GM23338 (cell line): Measurements from ENCODE around the gene SLC8B1. TPM values are rescaled to one million over a fixed set of nuclear protein-coding genes. Genes with fewer than 3 reads are reported as not detected.

Experiments
- ATAC-seq: fragments of 200-7000 bp; cut with Tn5 transposase; 3 replicates; pipeline ENCODE4 v1.9.1; 2020
- DNase-seq: peaks from one replicate; pipeline ENCODE4 v3.0.0-alpha.2; 2015; ENCODE audit warnings: low spot score
- H2AFZ ChIP-seq: fragments of 200-600 bp; sonication (generic); 2 replicates; pipeline ENCODE4 v1.8.0; 2016; ENCODE audit warnings: antibody characterized with exemption, mild to moderate bottlenecking, moderate library complexity
- H3F3A ChIP-seq: fragments of 200-600 bp; sonication (generic); replicated peaks from 2 replicates; pipeline ENCODE4 v1.8.0; 2017; ENCODE audit warnings: antibody characterized with exemption, mixed run types, low read depth
- H3K27ac ChIP-seq: fragments of 200-600 bp; sonication (generic); 2 replicates; pipeline ENCODE4 v1.6.1; 2016; ENCODE audit warnings: low read depth
- H3K27me3 ChIP-seq: fragments of 200-600 bp; sonication (generic); 2 replicates; pipeline ENCODE4 v1.8.0; 2016; ENCODE audit warnings: mild to moderate bottlenecking, mixed run types, moderate library complexity; ENCODE audit not compliant: insufficient read depth
- H3K36me3 ChIP-seq: fragments of 200-600 bp; sonication (generic); 2 replicates; pipeline ENCODE4 v1.8.0; 2016; ENCODE audit warnings: mild to moderate bottlenecking; ENCODE audit not compliant: insufficient read depth
- H3K4me1 ChIP-seq: fragments of 200-600 bp; sonication (generic); 2 replicates; pipeline ENCODE4 v1.8.0; 2016; ENCODE audit warnings: mild to moderate bottlenecking, moderate library complexity; ENCODE audit not compliant: insufficient read depth
- H3K4me2 ChIP-seq: fragments of 200-600 bp; sonication (generic); 2 replicates; pipeline ENCODE4 v1.7.1; 2017; ENCODE audit warnings: mixed run types
- H3K4me3 ChIP-seq: fragments of 200-600 bp; sonication (generic); 2 replicates; pipeline ENCODE4 v1.6.1; 2016; ENCODE audit warnings: mixed run types
- H3K79me2 ChIP-seq: fragments of 200-600 bp; sonication (generic); replicated peaks from 2 replicates; pipeline ENCODE4 v1.8.0; 2017; ENCODE audit warnings: mild to moderate bottlenecking; ENCODE audit not compliant: insufficient read depth
- H3K9me2 ChIP-seq: fragments of 200-600 bp; sonication (generic); 2 replicates; pipeline ENCODE4 v1.8.0; 2017; ENCODE audit not compliant: insufficient read depth
- H4K20me1 ChIP-seq: fragments of 200-600 bp; sonication (generic); replicated peaks from 2 replicates; pipeline ENCODE4 v1.8.0; 2017; ENCODE audit warnings: mild to moderate bottlenecking; ENCODE audit not compliant: insufficient read depth
- H3K27ac Mint-ChIP-seq: 2 replicates; pipeline ENCODE4 v1.8.0; 2020; ENCODE audit warnings: inconsistent platforms, mild to moderate bottlenecking, moderate library complexity, mixed read lengths
- H3K27me3 Mint-ChIP-seq: 3 replicates; pipeline ENCODE4 v1.8.0; 2022; ENCODE audit warnings: low read depth, mild to moderate bottlenecking, moderate library complexity, mixed read lengths, inconsistent platforms; ENCODE audit not compliant: insufficient read depth, poor library complexity
- H3K36me3 Mint-ChIP-seq: 3 replicates; pipeline ENCODE4 v1.8.0; 2021; ENCODE audit warnings: low read depth, mild to moderate bottlenecking, inconsistent platforms, moderate library complexity, mixed read lengths
- H3K4me1 Mint-ChIP-seq: 3 replicates; pipeline ENCODE4 v1.8.0; 2020; ENCODE audit warnings: mild to moderate bottlenecking, inconsistent platforms, mixed read lengths
- H3K4me3 Mint-ChIP-seq: 3 replicates; pipeline ENCODE4 v1.8.0; 2021; ENCODE audit warnings: moderate library complexity, mild to moderate bottlenecking, inconsistent platforms, mixed read lengths
- H3K9me3 Mint-ChIP-seq: 3 replicates; pipeline ENCODE4 v1.8.0; 2020; ENCODE audit warnings: moderate library complexity, mild to moderate bottlenecking, inconsistent platforms, mixed read lengths
- EZH2 ChIP-seq: fragments of 200-600 bp; sonication (generic); IDR thresholded peaks from one replicate; pipeline ENCODE4 v1.8.0; 2017; ENCODE audit warnings: antibody characterized with exemption, mild to moderate bottlenecking, low read depth; ENCODE audit not compliant: unreplicated experiment
- EZH2phosphoT487 ChIP-seq: fragments of 200-600 bp; sonication (generic); IDR thresholded peaks from one replicate; pipeline ENCODE4 v1.8.1; 2018; ENCODE audit warnings: antibody characterized with exemption; ENCODE audit not compliant: unreplicated experiment
- JUNB ChIP-seq: IDR thresholded peaks from one replicate; pipeline ENCODE4 v1.6.1; 2016; ENCODE audit warnings: antibody characterized with exemption; ENCODE audit not compliant: unreplicated experiment
- NANOG ChIP-seq: IDR thresholded peaks from 2 replicates; pipeline ENCODE4 v1.6.1; 2016; ENCODE audit warnings: antibody characterized with exemption, borderline replicate concordance
- ZNF114 ChIP-seq: fragments of 250-450 bp; sonication (Bioruptor Pico); IDR thresholded peaks from 2 replicates; pipeline ENCODE4 v1.5.0; 2020; ENCODE audit warnings: mild to moderate bottlenecking, moderate library complexity
- ZNF331 ChIP-seq: fragments of 250-450 bp; sonication (Bioruptor Pico); IDR thresholded peaks from 2 replicates; pipeline ENCODE4 v1.5.0; 2020; ENCODE audit warnings: low read depth, mild to moderate bottlenecking, moderate library complexity
- polyA plus RNA-seq: library from polyadenylated mRNA; unstranded; fragments of >200 nt; fragmentation: Nextera tagmentation; extraction: Ambion mirVana; gene quantifications from 2 replicates; pipeline ENCODE4 v1.2.1, GENCODE V29; 2016
- total RNA-seq: library from RNA; depleted of rRNA; stranded (reverse); fragments of >200 nt; shearing (Covaris generic); gene quantifications from 2 replicates; pipeline ENCODE4 v1.2.3, GENCODE V29; 2014
- TF ChIP-seq, protein P1 (sequence below): fragments of 250-450 bp; sonication (Bioruptor Pico); IDR thresholded peaks from 2 replicates; pipeline ENCODE4 v1.5.0; 2020; ENCODE audit warnings: mild to moderate bottlenecking, moderate library complexity
- TF ChIP-seq, protein P2 (sequence below): IDR thresholded peaks from 2 replicates; pipeline ENCODE4 v1.6.1; 2016; ENCODE audit warnings: antibody characterized with exemption
- TF ChIP-seq, protein P3 (sequence below), 2 experiments: fragments of 200-600 bp in 1 of 2; sonication (generic) in 1 of 2; conservative IDR thresholded peaks; 2 replicates each; pipeline versions ENCODE4 v1.5.1 to v1.6.1; 2016 to 2017; ENCODE audit warnings: antibody characterized with exemption in 2 of 2, low read depth in 2 of 2, mild to moderate bottlenecking in 2 of 2, moderate library complexity in 1 of 2

Gene SLC8B1
- total and polyA plus RNA-seq, 2 experiments from 2014 or later = 6.0 to 8.9 TPM

DNA sequence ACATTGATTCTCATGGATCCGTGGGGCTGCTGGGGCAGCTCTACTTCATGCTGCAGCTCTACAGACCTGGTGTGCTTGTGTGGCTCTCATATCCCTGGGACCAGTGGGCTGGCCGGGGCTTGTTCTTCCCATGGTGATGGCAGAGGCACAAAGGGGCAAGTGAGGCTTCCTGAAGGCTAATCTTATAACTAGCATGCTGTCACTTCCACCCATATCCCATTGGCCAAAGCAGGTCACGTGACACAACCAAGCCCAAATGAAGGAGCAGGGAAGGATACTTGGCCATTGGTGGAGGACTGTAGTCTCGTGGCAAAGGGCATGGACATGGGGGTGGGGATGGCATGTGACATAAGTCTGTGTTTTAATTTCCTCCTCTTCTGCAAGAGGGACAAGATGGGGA is 33.4 kb upstream of the SLC8B1 start (continued):
- TF ChIP-seq, protein P1, sequence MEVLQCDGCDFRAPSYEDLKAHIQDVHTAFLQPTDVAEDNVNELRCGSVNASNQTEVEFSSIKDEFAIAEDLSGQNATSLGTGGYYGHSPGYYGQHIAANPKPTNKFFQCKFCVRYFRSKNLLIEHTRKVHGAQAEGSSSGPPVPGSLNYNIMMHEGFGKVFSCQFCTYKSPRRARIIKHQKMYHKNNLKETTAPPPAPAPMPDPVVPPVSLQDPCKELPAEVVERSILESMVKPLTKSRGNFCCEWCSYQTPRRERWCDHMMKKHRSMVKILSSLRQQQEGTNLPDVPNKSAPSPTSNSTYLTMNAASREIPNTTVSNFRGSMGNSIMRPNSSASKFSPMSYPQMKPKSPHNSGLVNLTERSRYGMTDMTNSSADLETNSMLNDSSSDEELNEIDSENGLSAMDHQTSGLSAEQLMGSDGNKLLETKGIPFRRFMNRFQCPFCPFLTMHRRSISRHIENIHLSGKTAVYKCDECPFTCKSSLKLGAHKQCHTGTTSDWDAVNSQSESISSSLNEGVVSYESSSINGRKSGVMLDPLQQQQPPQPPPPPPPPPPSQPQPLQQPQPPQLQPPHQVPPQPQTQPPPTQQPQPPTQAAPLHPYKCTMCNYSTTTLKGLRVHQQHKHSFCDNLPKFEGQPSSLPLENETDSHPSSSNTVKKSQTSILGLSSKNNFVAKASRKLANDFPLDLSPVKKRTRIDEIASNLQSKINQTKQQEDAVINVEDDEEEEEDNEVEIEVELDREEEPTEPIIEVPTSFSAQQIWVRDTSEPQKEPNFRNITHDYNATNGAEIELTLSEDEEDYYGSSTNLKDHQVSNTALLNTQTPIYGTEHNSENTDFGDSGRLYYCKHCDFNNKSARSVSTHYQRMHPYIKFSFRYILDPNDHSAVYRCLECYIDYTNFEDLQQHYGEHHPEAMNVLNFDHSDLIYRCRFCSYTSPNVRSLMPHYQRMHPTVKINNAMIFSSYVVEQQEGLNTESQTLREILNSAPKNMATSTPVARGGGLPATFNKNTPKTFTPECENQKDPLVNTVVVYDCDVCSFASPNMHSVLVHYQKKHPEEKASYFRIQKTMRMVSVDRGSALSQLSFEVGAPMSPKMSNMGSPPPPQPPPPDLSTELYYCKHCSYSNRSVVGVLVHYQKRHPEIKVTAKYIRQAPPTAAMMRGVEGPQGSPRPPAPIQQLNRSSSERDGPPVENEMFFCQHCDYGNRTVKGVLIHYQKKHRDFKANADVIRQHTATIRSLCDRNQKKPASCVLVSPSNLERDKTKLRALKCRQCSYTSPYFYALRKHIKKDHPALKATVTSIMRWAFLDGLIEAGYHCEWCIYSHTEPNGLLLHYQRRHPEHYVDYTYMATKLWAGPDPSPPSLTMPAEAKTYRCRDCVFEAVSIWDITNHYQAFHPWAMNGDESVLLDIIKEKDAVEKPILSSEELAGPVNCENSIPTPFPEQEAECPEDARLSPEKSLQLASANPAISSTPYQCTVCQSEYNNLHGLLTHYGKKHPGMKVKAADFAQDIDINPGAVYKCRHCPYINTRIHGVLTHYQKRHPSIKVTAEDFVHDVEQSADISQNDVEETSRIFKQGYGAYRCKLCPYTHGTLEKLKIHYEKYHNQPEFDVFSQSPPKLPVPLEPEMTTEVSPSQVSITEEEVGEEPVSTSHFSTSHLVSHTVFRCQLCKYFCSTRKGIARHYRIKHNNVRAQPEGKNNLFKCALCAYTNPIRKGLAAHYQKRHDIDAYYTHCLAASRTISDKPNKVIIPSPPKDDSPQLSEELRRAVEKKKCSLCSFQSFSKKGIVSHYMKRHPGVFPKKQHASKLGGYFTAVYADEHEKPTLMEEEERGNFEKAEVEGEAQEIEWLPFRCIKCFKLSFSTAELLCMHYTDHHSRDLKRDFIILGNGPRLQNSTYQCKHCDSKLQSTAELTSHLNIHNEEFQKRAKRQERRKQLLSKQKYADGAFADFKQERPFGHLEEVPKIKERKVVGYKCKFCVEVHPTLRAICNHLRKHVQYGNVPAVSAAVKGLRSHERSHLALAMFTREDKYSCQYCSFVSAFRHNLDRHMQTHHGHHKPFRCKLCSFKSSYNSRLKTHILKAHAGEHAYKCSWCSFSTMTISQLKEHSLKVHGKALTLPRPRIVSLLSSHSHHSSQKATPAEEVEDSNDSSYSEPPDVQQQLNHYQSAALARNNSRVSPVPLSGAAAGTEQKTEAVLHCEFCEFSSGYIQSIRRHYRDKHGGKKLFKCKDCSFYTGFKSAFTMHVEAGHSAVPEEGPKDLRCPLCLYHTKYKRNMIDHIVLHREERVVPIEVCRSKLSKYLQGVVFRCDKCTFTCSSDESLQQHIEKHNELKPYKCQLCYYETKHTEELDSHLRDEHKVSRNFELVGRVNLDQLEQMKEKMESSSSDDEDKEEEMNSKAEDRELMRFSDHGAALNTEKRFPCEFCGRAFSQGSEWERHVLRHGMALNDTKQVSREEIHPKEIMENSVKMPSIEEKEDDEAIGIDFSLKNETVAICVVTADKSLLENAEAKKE = no peak
- TF ChIP-seq, protein P2, sequence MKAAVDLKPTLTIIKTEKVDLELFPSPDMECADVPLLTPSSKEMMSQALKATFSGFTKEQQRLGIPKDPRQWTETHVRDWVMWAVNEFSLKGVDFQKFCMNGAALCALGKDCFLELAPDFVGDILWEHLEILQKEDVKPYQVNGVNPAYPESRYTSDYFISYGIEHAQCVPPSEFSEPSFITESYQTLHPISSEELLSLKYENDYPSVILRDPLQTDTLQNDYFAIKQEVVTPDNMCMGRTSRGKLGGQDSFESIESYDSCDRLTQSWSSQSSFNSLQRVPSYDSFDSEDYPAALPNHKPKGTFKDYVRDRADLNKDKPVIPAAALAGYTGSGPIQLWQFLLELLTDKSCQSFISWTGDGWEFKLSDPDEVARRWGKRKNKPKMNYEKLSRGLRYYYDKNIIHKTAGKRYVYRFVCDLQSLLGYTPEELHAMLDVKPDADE = no peak
- TF ChIP-seq EZH2phosphoT487 = no peak

DNA sequence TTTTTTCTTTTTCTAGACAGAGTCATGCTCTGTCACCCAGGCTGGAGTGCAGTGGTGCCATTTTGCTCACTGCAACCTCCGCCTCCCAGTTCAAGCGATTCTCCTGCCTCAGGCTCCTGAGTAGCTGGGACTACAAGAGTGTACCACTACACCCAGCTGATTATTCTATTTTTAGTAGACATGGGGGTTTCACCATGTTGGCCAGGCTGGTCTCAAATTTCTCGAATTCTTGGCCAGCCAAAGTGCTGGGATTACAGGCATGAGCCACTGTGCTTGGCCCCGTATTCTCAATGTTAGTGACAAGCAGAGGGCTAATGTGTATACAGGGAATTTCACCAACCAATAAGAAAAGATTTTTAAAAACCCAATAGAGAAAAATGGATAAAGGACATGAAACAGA is 31.9 kb upstream of the SLC8B1 start:
- Histone ChIP-seq H3K4me2 (no peak overlapping the region), H3F3A (no peaks in the 10 kb centered on the region), H2AFZ (no peak overlapping the region), H3K27me3 (no peaks in the 10 kb centered on the region), H3K27ac (no peak overlapping the region), H3K4me3 (no peak overlapping the region), H4K20me1 (peaks cover 4% of the 10 kb centered on the region; the same call in 1 of the 2 replicates), H3K36me3 (no peaks in the 10 kb centered on the region), H3K79me2 (no peaks in the 10 kb centered on the region), H3K9me2 (no peaks in the 10 kb centered on the region), H3K4me1 (no peaks in the 10 kb centered on the region)
- H3K27me3 Mint-ChIP-seq = peaks cover 10% of the 10 kb centered on the region
- H3K4me3 Mint-ChIP-seq = no peak overlapping the region
- H3K9me3 Mint-ChIP-seq = no peaks in the 10 kb centered on the region; the same call in 2 of the 3 replicates
- H3K4me1 Mint-ChIP-seq = no peaks in the 10 kb centered on the region; the same call in 1 of the 3 replicates
- peaks cover 3% of the 10 kb centered on the region; the same call in 2 of the 3 replicates for H3K36me3 Mint-ChIP-seq
- DNase-seq (no peak), ATAC-seq (no peak)
- H3K27ac Mint-ChIP-seq = no peak overlapping the region; the same call in 1 of the 2 replicates
- no peak for TF ChIP-seq JUNB
- no peak for TF ChIP-seq ZNF114 (CRISPR knock-in tag)
- TF ChIP-seq, protein P3, sequence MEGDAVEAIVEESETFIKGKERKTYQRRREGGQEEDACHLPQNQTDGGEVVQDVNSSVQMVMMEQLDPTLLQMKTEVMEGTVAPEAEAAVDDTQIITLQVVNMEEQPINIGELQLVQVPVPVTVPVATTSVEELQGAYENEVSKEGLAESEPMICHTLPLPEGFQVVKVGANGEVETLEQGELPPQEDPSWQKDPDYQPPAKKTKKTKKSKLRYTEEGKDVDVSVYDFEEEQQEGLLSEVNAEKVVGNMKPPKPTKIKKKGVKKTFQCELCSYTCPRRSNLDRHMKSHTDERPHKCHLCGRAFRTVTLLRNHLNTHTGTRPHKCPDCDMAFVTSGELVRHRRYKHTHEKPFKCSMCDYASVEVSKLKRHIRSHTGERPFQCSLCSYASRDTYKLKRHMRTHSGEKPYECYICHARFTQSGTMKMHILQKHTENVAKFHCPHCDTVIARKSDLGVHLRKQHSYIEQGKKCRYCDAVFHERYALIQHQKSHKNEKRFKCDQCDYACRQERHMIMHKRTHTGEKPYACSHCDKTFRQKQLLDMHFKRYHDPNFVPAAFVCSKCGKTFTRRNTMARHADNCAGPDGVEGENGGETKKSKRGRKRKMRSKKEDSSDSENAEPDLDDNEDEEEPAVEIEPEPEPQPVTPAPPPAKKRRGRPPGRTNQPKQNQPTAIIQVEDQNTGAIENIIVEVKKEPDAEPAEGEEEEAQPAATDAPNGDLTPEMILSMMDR (conservative IDR thresholded peaks at IDR 0.05; ENCODE audit: low read depth in 2 of 2) = no peak
- no peak for TF ChIP-seq EZH2
- TF ChIP-seq ZNF331 = no peak
- no peak for TF ChIP-seq NANOG
